ENCODE measurements around the gene HS6ST3.

The HS6ST3 gene

DNA sequence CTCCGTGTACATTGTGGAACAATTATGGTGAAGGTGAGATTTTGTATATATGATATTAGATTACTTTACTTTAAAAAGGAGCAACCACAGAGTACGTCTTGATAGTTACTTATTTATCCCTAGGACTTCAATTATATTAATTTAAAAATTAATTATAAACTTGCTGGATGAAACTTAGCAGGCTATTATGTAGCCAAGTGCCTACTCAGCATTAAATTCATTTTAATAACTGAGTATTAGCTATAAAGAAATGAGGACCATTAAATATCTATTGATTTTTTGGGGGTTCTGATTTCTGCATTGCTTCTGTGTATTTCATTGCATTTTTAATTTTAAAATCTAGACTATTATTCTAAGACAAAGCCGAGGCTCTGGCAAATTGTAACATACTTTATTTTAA is 109.4 kb downstream of the HS6ST3 start:
- DNase-seq (ENCODE audit: low spot score) = no peak

DNA sequence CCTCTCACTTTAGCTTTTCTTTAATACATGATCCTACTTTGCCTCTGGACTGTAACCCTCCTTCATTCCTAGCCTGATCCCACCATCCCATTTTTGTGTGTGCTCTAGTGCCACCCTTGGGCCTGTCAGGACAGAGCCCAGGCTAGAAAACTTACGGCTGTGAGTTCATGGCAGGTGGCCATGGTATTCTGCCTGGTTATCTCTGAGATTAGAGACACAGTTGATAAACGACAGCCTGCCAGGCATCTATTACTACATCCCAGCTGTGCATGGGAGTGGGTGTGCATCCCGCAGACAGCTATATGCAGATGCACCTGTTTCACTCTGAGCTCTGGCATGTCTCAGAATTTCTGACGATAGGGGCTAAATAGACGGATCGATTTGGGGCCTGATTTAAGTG is 110.9 kb downstream of the HS6ST3 start:
- no peak for DNase-seq (ENCODE audit: low spot score)

DNA sequence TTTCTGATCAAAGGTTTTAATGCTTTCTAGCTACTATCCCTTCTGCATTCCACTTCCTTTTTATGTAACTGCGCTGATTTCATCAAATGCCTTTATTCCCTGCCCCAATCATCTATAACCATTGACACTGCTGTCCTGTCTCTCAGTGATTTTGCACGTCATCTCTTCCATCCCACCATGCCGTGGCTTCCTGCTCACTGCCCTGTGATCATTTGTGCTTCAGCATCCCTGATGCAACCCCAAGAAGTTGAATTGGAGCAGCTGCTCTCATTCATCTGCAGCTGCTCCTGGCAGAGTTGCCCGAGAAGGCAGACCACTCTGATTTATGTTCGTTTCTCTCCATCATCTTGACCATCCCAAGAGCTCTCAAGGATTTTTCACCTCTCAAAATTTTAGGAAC is 112.4 kb downstream of the HS6ST3 start:
- DNase-seq (ENCODE audit: low spot score) = no peak

DNA sequence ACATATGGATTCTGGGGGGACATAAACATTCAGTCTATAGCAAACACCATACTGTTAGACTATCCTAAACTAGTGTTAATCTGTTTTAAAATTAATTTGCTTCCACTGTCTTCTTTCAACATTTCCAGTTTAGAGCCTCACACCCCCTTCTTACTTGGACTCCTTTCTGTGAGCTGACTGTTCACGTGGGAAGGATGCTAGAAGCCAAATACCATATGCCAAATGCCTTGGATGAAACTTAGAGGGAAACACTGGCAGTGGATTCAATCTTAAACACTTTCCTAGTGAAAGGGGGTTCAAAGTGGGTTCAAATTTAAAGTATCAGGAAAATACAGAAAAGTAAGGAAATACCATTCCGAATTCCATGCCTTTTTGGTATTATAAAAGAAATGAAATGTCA is 113.6 kb downstream of the HS6ST3 start:
- DNase-seq (ENCODE audit: low spot score) = no peak

DNA sequence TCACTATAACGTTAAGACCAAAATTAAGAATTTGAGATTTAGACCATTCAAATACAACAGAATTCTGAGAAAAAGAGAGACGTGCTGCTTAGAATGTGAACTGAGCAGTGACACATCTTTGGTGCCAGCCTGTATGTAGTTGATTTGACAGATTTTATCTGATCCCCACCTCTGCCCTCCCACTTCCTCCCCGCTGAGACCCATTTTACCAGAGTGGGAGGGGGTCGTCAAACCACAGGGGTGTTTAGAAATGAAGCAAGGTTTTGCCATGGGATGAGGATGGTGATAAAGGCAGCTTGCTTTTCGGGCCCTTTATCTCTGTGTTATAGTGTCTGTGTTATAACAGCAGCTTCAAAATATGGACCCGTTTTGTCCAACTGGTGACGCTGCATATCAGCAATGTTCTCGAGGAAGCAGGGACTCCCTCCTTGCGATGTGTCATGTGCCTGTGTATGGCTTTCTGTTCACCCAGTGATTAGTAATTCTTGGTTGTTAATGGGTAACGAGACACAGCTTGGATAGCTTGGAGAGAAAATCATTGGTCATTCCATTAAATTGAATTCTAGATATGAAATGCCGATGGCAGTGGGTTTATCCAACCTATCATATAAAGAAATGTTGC is 125.0 kb downstream of the HS6ST3 start:
- no peak for DNase-seq (ENCODE audit: low spot score)

DNA sequence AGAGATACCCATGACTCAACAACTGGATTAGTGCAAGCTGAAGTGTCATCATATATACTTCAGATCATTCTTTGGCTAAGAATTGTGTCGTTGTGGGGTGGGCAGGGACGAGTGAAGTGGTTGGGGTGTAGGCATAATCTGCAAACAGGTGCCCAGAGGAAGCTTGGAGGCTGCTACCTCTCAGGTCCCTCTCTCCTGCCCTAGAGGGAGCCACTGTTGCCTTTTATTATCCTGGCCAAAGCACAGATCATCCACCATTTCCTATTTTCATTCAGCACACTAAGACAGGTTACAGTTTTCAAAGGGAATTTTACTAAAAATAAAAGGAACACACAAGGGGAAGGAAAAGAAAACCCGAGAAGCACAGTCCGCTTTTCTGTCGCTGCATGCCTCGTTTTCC is 126.6 kb downstream of the HS6ST3 start:
- no peak for DNase-seq (ENCODE audit: low spot score)

DNA sequence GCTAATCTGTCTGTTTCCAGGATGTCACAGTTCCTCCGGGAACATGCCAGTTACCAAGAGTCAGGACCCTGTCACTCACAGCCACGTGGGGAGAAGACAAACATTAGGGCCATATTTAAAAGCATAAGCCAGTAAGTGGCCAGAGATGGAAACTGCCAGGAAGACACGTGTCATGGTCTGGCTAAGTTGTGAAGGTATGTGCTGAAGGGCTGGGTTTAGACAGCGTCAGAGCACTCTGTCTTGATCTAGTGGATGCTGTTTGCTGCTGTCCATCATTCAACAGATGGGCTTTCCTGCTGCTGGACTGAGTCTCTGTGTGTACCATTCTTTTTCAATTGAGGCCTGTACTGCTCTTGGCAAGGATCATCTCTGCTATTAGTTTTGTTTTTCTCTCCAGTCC is 128.6 kb downstream of the HS6ST3 start:
- no peak for DNase-seq (ENCODE audit: low spot score)

DNA sequence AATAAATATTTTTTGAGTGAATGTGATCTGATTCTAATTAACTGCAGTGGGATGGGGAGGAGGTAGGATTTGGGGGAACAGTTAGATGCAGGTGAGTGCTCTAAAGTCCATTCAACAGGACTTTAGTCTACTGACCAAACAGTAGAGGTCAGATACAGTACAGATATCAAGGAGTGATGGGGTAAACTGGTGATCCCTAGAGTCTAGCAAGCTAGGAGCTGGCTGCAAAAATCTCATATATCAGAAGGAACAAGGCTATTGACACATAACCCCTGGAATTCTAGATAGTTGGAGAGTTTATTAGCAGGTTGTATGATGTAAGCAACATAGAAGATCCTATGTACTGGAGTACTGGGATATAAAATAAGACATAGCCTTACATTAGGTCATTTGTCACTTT is 131.6 kb downstream of the HS6ST3 start:
- no peak for DNase-seq (ENCODE audit: low spot score)

DNA sequence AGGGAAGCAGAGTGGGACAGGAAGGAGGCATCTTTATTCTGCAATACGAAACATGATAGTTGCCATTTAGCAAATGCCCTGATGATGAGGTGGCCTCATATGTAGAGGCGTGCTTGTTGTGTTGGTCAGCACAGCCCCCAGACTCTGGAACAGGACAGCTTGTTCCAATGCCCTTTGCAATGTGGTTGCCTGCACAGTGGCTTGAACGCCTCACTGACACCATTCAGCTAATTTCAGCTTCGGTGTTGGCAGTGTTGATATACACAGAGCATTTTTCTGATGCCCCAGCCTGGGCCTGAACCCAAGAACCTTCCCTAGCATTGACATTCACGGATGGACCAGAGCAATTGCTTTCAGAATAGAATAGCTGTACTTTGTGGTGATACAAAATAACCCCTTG is 133.3 kb downstream of the HS6ST3 start:
- DNase-seq (ENCODE audit: low spot score) = no peak

DNA sequence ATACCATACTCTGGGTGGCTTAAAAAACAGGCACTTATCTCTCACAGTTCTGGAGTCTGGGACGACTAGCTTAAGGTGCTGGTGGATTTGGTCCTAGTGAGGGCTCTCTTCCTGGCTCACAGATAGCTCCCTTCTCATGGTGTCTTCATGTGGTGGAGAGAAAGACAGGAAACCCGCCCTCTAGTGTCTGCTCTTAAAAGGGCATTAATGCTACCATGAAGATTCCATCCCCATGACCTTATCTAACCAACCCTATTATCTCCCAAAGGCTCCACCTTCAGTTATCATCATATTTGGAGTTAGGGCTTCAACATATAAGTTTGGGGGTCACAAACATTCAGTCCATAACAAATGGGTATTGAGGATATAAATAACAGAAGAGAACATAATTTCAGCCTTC is 139.4 kb downstream of the HS6ST3 start:
- DNase-seq (ENCODE audit: low spot score) = no peak

DNA sequence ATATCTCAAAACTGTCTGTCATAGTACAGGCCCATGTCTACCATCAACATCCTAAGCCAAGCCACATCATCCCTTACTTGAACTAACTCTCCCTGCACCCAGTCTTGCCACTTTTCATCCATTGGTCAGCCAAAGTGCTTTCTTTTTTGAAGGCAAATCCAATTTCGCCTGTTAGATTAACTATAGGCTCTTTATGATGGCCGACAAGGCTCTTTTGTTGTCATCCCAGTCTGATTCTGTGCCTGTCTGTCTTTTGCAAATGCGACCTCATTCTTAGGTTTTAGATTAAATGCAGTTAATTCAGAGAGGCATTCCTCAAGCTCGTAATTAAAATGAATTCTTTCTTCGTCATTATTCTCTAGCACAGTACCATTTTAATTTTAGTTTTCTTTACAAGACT is 148.3 kb downstream of the HS6ST3 start:
- DNase-seq (ENCODE audit: low spot score) = no peak

DNA sequence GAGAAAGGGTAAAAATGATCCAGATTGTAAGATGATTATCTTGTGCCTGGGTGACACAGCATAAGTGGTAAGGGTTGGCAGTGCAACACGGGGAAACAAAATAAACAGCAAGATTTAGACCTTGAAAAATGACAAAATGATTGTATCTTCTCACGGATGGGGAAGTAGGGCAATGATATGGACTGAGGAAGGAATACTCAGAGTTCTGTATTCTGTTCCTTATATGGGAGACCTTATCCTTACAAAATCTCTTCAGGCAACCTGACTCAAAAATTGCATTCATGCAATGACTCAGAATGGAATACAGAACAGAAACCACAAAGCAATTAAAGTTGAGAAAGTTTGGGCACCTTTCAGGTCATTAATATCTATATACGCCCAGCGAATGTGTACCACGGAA is 149.0 kb downstream of the HS6ST3 start:
- DNase-seq (ENCODE audit: low spot score) = no peak

DNA sequence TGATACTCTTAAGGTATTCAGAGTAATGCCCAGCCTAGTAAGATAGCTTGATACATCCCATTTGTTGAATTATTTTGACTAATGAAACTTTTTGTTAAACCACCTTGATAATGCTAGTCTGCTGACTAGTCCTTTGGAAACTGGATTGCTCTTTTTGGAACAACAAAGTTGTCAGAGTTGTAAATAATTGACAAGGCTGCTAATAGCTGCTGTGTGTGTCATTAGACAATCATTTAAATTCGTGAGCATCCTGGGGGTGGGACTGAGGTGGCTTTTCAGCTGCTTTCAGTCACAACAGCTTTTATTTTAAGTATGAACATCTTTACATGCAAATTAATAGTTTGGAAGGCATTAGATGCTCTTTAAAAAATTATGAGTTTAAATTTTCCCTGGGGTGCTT is 153.5 kb downstream of the HS6ST3 start:
- DNase-seq (ENCODE audit: low spot score) = no peak

DNA sequence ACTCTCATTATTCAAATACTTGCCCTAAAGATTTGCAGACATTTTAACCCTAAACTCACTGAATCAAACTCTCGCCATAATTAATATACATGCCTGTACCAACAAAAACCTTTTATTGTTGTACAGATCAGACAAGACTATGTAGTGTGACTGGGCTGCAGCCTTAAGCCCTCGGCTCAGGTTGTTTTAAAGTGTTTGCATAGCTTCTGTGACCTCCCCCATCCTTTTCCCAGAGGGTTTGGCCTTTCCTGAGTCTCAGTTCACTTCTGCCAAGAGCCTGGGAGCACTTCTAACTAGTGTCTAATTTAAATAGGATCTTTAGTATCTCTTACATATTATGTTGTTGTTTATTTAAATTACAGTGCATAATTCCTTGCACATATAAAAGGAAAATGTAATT is 158.2 kb downstream of the HS6ST3 start:
- no peak for DNase-seq (ENCODE audit: low spot score)

DNA sequence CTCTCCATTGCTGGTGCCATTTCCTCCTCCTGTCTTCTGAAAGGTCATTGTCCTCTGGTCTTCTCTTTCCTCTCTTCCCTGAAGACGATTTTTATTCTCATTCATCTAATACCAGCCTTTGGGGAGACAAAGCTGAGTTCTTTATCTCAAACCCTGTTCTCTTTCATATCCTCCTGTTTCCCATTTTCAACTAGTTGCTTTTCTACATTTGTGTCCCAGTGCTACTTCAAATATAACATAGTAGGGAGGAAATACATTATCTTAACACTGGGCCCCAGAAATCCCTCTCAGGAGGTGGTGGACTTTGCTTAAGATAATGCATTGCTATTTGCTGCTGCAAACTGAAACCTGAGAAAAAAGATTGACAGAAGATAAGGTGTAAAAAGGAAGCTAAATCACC is 159.1 kb downstream of the HS6ST3 start:
- DNase-seq (ENCODE audit: low spot score) = no peak

DNA sequence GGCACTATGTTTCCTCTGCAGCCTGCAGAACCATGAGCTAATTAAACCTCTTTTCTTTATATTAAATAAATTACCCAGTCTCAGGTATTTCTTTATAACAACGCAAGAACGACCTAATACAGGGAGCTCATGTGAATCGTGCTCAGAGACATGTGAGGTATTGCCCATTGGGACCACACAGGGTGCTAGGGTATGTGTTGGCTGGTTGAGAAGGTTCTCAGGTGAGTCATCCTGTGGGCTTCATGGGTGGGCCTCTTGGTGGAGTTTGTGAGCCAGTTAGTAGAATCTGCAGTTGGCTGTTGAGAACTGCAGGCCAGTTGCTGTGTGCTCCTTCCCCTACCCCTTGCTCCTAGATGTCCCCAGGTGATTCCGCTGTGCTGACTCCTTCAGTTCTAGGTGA is 163.0 kb downstream of the HS6ST3 start:
- no peak for DNase-seq (ENCODE audit: low spot score)

DNA sequence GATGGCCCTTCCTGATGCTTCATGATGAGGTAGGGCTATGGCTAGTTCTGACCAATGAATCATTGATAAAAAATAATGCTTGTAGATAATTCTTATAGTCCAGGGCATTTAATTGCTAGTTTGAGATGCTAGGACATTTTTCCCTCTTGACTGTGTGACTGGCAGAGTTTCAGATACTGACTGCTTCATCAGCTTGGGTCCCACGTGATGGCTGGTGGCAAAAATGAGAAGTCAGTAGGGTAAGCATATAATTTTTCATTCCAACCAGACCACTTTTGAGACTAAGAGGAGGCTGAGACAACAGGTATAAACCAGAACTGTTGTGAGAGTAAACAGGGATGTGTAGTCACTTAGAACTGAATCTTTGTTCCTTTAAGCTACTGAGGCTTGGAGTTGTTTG is 183.3 kb downstream of the HS6ST3 start:
- no peak for DNase-seq (ENCODE audit: low spot score)

DNA sequence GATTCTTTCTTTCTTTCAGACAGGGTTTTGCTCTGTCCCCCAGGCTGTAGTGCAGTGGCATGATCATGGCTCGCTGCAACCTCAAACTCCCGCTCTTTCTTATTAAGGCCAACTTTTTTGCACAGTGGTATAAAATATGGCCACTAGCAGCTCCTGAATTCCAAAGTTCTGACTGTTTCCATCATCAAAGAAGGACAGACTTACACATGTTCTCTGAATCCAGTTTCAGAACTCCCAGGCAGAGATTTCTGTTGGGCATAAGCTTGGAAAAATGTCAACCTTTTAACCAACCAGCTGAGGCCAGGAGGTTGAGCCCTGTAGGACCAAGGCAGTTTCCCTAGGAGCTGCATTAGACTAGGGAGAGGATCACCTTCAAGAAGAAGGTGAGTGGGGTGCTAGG is 184.1 kb downstream of the HS6ST3 start:
- DNase-seq (ENCODE audit: low spot score) = no peak

DNA sequence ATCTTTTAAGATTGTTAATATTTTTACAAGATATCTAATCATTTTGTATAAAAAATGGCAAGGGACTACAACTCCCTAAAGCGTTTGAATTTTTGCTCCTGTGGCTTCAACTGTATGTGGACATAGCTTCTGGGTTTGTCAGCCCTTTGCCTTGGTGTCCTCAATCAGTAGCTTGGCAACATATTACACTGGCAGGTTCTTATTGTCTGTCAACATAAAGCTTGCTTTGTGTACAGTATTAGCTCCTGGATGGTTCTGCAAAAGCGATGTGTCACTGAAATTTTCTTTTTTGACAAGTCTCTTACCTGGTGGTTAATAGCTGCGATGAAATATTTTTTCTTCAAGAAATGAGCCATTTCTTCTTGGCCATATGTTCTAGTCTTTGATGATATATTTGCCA is 190.0 kb downstream of the HS6ST3 start:
- DNase-seq (ENCODE audit: low spot score) = no peak

DNA sequence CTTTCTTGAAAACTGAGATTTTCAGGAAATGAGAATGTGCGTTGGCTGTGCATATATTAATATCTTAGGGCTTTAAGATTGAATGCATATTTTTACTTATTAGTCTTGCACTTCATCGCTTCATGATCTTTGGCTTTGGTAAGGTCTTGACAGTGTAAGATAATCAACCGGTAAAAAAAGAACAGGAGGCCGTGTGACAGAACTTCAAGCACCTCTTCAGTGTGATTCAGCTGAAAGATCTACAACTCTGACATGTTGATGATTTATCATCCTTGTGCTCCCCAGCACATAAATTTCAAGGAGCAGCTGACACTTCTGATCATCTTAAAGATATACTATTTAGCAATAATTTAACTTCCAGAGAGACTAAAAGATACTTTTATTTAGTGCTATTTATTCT is 195.1 kb downstream of the HS6ST3 start:
- no peak for DNase-seq (ENCODE audit: low spot score)

DNA sequence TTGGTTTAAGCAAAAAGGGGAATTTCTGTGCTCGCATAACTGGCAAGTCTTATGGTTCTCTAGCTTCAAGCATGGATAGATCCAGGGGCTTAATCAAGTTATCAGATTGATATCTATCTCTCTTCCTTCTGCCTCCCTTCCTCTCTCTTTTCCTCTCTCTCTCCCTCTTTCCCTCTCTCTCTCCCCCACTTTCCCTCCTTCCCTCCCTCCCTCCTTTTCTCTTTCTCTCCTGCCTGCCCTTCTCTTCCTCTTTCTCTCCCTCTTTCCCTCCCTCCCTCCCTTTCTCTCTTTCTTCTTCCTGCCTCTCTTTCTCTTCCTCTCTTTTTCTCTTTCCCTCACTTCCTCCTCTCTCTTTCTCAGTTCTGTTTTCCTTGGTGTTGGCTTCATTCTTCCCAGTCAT is 195.8 kb downstream of the HS6ST3 start:
- DNase-seq (ENCODE audit: low spot score) = no peak

DNA sequence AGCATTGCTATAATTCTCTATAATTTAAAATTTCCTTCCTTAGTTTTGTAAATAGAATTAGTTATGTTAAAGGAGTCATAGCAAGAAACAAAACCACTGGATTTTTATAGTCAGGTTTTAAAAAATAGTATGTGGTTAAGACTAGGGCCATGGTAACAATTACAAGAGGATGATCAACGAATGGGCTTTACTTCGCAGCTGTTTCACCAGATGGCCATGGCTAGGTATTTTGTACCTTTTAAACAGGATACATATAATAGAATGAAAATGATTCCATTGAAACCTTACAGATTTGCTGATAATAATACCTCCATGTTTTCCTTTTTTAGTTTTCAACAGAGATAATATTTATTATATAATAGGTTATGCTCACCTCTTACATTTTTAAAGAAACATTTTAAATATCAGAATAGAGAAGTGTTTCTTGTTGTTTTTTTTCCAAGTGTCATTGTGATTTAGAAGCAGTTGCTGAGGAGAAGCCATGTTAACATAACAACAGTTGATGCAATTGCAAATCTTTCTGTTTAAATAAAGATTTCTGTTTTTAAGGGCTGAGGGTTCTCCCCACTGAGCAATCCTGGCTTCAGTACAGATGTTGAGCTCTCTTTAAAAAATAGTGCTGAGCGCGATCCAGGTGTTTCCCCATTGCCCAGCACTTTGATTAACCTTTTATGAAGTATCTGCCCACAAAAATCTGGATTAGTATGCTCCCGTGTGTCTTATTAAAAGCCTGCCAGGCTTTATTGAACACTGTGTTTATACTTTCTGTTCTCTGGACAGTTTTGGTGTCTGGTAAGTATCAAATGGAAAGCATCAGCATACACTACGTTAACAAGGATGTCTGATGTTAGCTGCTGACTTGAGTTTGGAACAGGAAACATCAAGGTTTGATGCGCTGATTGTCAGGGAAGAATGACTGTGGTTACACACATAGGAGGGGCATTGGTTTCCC is 205.3 kb downstream of the HS6ST3 start:
- no peak for DNase-seq (ENCODE audit: low spot score)

DNA sequence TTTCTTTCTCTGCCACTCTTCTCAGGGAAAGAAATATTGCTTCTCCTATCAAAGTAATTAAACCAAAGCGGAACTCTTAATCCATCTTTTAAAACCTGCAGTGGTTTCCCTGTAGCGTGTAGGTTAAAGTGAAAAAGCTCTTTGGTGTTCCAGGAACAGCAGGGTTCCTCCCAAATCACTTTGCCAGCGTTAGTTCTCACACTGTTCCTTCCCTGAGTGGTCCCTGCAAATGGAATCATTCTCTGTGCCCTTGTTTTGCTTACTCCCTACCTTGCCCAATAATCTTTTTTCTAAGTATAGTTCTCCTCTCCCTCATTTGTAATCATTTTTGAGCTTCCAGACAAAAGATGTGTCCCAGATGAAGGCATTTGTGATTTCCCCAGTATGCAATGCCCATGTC is 207.5 kb downstream of the HS6ST3 start:
- DNase-seq (ENCODE audit: low spot score) = no peak

DNA sequence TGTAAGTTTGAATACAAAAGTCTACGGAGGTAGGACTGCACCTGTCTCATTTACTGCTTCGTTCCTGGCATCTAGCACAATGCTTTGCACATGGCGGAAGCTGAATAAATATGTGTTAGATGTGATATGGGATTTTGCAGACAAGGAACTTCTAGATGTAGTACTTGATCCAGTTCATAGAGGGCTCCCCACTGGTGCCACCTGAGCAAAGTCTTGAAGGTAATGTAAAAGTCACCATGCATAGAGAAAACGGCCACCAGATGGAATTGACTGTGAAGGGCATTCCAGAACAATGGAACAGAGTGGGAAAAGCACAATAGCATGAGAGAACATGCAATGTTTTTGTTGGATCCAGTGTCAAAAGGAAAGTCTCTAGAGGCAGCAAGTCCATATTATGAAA is 209.3 kb downstream of the HS6ST3 start:
- no peak for DNase-seq (ENCODE audit: low spot score)

Measured in AG08396 (cell line).